HG02678 (cell line): ENCODE measurements around the gene TECTB.
"Not testable (repeated sequence)": the region's sequence is repeated elsewhere in the genome, so short reads cannot be mapped to it uniquely, and the experiment has no call there.

Experiments
- ATAC-seq: cut with Tn5 transposase; IDR thresholded peaks from one replicate; pipeline ENCODE4 v1.9.1; 2021; ENCODE audit warnings: mild to moderate bottlenecking, moderate library complexity; ENCODE audit not compliant: unreplicated experiment

Gene TECTB

GRCh38 chr10:112283100-112283499, at the start of gene TECTB:
TSS of gene TECTB (plus strand) at chr10:112283400. CDS start at chr10:112283735, 335 bp downstream.
- no peak for ATAC-seq

DNA sequence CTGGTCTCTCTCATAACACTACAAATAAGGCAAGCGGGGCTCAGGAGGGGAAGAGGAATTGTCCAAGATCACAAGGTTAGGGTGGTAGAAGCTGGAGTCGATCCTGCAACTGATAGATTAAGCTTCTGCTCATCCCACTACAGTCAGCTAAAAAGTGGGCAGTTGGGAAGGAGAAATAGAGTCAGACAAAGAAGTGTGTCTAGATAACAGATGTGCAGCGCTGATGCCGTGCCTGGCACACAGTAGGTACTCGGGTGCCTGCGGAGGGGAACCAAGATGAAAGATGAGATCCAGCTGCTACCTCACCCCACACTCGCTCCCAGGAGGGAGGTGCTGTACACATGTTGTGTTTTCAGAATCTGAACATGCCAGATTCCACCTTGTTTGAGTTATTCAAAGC, 48.1 kb upstream of the TECTB start:
- ATAC-seq: no peak

- ATAC-seq: no peak
Observed at GRCh38 chr10:112235920-112236319, 47.3 kb upstream of the TECTB start.

- ATAC-seq: no peak
Observed at GRCh38 chr10:112236486-112236885, 46.7 kb upstream of the TECTB start.

- ATAC-seq: no peak
Observed at GRCh38 chr10:112239347-112239746, 43.9 kb upstream of the TECTB start.

- ATAC-seq: no peak
Observed at GRCh38 chr10:112240441-112240840, 42.8 kb upstream of the TECTB start.

DNA sequence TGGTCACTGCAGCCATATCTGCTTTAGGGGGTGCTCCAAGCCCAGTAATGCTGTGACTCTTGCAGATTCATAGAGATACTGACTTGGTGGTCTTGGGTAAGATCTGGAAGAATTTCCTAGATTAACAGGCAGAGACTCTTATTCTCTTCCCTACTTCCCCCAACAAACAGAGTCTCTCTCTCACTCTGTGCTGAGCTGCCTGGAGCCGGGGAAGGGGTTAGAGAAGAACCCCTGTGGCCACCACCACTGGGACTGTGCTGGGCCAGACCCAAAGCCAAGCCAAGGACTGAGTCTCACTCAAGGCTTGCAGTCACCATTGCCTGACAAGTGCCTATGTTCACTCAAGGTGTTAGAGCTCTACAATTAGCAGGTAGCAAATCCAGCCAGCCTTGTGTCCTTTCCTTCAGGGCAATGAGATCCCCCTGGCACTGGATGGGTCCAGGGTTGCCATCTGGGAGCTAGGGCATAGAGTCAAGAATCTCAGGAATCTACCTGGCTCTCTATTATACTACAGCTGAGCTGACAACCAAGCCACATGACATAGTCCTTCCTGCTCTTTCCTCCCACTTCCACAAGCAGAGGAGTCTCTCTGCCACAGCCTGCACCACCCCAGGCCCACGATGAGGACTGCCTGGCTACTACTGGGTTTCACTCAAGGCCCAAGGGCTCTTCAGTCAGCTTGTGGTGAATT, 41.4 kb upstream of the TECTB start:
- no peak for ATAC-seq

DNA sequence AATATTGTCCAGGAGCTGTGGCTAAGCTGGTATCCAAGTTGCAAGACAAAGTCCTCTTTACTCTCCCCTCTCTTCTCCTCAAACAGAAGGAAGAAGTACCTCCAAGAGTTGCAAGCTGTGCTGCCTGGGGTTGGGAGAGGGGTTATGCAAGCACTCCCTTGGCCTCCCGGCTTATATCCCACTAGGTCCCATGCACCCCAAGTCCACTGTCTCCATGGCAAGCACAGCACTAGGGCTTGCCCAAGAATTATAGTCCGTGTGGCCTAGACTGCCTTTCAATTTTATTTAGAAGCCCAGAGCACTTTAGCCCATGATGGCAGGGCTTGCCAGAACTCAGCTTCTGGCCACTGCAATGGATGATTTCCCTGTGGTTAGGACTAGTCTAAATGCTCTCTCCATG, 40.4 kb upstream of the TECTB start:
- ATAC-seq: no peak

DNA sequence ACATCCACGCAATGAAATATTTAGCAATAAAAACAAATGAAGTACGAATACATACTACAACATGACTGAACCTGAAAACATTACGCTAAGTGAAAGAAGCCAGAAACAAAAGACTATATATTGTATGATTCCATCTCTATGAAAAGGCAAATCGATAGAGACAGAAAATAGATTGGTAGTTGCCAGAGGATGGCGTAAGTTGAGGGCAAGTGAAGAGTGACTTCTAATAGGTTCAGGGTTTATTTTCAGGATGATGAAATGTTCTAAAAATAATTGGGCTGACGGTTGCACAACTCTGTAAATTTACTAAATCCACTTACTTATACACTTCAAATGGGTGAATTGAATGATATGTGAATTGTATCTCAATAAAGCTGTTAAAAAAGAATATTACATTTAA, 39.5 kb upstream of the TECTB start:
- ATAC-seq: no peak

DNA sequence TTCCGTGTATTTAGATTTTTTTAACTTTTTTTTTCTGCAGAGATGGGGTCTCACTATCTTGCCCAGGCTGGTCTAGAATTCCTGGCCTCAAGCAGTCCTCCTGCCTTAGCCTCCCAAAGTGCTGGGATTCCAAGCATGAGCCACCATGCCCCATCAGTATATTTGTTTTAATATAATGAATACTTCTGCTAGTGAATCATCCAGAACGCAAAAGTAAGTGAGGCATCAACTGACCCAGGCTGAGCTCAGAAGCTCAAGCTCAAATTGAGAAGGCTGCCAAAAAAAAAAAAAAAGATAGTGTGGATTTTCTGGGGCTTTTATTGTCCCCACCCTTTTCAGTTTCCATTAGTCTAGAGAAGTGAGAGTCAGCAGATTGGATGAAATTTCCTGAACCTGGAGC, 39.0 kb upstream of the TECTB start:
- ATAC-seq: no peak

DNA sequence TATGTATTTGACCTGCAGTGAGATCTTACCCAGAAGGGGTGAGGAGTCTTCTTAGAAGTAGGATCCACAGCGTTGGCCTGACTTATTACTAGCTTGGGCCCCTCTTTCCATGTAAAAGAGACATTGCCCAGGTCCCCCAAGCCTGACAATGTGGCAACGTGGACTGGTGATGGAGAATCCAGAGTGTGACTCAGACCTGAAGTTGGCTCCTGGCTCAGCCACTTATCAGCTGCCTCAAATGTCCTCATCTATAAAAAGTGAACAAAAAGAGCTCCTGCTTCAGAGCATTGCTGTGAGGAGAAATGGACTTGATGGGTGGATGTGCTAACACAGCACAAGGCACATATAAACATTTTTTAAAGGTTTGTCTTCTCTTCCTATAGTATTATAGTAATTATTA, 35.4 kb upstream of the TECTB start:
- no peak for ATAC-seq

DNA sequence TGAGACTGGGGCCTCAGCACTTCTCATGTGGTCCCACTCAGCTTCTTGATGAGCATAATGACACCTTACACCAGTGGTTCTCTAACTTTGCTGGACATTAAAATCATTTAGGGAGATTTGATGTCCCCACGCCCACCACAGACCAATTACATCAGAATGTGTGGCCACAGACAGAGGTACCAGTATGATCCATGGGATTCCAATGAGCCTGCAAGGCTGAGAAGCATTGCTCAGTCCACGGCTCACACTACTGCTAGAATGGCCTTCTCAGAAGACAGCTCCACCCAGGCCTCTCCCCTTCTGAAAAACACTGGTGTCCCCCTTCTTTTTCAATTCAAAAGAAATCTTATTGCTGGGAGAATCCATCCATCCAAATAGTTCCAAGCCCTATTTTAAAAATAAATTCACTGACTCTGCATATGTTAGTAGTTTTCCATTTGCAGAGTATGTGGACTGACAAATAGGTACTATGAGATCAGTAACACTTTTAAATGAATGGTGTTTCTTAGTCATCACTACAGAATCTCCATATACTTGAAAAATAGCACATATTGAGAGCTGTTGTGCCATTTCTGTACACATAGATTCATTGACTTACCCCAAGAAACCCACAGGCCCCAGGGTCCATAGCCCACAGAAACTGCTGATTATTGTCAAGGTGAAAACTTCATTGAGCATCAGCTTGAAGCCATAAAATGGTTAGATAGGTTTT, 34.5 kb upstream of the TECTB start:
- ATAC-seq: no peak

- no peak for ATAC-seq
Observed at GRCh38 chr10:112249722-112250121, 33.5 kb upstream of the TECTB start.

- ATAC-seq: no peak
Observed at GRCh38 chr10:112250555-112250954, 32.6 kb upstream of the TECTB start.

- ATAC-seq: not testable (repeated sequence)
Observed at GRCh38 chr10:112251238-112251637, 32.0 kb upstream of the TECTB start.

- no peak for ATAC-seq
Observed at GRCh38 chr10:112258407-112258806, 24.8 kb upstream of the TECTB start.

DNA sequence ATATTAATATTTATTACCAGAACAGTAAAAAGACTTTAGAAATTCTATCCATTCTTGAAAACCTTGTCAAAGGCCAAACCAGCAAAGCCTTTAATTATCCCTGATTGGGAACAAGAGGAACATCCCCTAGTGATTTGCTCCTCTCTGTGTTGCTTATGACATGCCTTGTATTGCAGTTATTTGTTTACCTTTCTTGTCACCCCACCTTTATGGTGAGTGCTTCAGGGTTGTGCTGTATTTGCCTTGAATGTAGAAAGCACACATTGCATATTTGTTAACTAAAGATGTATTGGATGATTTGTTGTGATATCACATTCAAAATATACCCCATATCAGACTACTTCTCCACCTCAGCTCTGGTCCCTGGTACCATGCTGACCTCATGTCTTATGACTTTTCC, 23.5 kb upstream of the TECTB start:
- ATAC-seq: no peak

DNA sequence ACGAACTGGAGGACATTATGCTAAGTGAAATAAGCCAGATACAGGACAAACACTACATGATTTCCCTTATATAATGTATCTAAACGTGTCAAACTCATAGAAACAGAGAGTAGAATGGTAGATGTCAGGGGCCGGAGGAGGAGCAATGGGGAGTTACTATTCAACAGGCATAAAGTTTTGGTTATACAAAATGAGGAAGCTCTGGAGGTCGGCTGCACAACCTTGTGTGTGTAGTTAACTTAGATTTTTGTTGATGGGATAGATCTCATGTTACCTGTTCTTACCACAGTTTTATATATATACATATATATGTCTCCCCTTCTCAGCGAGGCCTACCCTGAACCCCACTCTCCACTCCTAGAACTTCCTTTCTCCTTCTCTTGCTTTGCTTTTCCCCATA, 22.4 kb upstream of the TECTB start:
- no peak for ATAC-seq

DNA sequence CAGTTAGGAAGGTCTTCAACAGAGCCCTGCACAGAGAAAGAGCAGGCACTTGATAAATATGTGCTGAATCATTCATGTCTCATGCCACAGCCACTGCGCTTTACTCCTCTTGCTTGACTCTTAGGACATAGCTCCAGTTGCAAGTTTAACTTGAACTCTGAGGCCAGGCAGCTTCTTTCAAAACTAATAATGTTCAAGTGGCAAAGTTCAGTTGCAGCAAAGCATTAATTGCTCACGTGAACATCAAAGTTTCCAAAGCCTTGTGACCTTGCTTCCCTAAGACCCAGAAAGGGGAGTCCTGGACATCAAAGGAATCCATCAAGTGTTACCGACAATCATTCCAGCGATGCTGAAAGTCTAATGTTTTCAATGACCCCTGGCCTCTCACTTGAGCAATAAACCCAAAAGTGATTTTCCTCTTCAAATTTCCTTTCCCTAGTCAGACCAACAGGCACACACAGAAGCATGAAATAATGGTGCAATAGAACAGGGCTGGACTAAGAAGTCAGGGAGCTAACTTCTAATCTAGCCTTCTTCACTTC, 21.8 kb upstream of the TECTB start:
- ATAC-seq: no peak

DNA sequence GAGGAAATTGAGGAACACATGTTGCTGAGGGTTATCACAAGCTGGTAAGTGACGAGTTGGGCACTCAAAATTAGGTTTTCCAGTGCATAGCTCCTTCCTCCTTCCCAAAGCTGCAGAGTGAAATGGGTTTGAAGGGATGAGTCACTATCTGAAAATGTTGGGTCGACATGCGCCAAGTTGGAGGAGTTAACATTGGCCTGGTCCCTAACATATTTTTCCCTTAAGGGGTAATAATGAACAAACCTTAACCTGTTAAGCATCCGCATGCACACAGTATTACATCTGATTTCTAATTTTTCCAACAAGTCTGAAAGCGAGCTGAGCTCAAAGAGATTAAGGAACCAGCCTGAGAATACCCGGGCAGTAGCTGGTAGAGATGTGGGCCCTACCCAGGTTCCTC, 20.7 kb upstream of the TECTB start:
- no peak for ATAC-seq

DNA sequence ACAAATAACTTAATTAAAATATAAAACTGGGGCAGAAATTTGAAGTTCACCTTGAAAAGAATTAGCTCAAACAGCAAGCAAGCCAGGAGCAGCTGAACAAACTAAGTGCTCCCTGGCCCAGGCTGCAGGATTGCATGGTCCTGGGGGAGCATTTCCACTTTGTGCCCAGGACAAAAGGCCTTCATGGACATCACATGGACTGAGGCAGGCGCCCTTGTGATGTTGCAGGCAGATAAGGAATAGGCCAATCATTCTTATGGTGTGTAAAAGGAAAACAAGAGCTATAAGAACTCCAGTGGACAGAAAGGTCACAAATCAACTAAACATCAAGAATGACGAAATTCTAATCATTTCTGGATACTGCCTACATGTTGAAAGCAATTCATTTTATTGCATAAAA, 17.5 kb upstream of the TECTB start:
- no peak for ATAC-seq

DNA sequence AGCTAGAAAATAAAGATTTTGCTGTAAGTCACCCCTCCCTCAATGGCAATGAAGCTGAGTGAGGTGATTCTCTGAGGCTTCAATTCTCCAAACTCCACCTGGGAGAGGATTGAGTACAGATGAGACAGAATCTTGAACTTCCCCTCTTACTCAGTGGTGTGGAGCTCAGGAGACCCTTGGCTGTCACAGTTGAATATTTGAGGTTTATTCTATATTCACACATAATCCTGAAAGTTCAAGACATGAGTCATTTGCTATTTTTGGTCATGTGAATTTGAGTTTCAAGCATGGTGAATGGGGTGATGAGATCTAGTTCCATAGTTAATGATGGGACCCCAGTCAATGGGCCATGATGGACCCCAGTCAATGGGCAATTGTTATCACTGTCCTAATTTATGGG, 13.9 kb upstream of the TECTB start:
- ATAC-seq: no peak
